D341Med (cell line): Measurements from ENCODE around the gene ELFN1.

Source experiments
- DNase-seq: peaks from one replicate; pipeline ENCODE4 v3.0.0; 2012; ENCODE audit warnings: low spot score

Gene ELFN1

GRCh38 chr7:1694611-1695511 lies 24.8 kb downstream of the ELFN1 start:
- DNase-seq = no peak

- no peak for DNase-seq
Measured at GRCh38 chr7:1695800-1696454, 25.9 kb downstream of the ELFN1 start.

GRCh38 chr7:1696671-1697498 lies 26.8 kb downstream of the ELFN1 start:
- DNase-seq = peak; percentile 22

GRCh38 chr7:1697499-1698125 lies 27.5 kb downstream of the ELFN1 start:
- no peak for DNase-seq

- no peak for DNase-seq
Measured at GRCh38 chr7:1698201-1698600, 28.1 kb downstream of the ELFN1 start.

- no peak for DNase-seq
Measured at GRCh38 chr7:1698951-1699350, 28.9 kb downstream of the ELFN1 start.

GRCh38 chr7:1700086-1700485 lies 30.0 kb downstream of the ELFN1 start:
- peak; percentile 10 for DNase-seq

GRCh38 chr7:1700536-1701333 lies 30.7 kb downstream of the ELFN1 start:
- DNase-seq = peak; percentile 12

GRCh38 chr7:1702652-1703051 lies 32.6 kb downstream of the ELFN1 start:
- no peak for DNase-seq

- peak; percentile 83 for DNase-seq
Measured at GRCh38 chr7:1703441-1703840, 33.4 kb downstream of the ELFN1 start.

GRCh38 chr7:1703871-1704810 lies 34.1 kb downstream of the ELFN1 start:
- DNase-seq = peak; percentile 35

GRCh38 chr7:1704811-1705738 lies 35.0 kb downstream of the ELFN1 start:
- DNase-seq = peak; percentile 35

GRCh38 chr7:1705856-1706255 lies 35.8 kb downstream of the ELFN1 start:
- DNase-seq = peak; percentile 11

- DNase-seq = no peak
Measured at GRCh38 chr7:1706381-1706720, 36.3 kb downstream of the ELFN1 start.

GRCh38 chr7:1706721-1707613 lies 36.9 kb downstream of the ELFN1 start:
- DNase-seq = no peak

GRCh38 chr7:1707756-1708595 lies 37.9 kb downstream of the ELFN1 start:
- peak; percentile 22 for DNase-seq
